K562 (cell line): ENCODE results near the gene HDGFL2. TPM values are rescaled to one million over a fixed set of nuclear protein-coding genes. Genes with fewer than 3 reads are reported as not detected.

Experiments
- BACH1 ChIP-seq: fragments of 200-800 bp; sonication (Bioruptor generic); IDR thresholded peaks from 2 replicates; pipeline ENCODE4 v1.6.1; 2016; ENCODE audit warnings: missing genetic modification characterization, missing compliant biosample characterization
- CHD2 ChIP-seq: IDR thresholded peaks from 2 replicates; pipeline ENCODE4 v1.6.1; 2011; ENCODE audit warnings: low read depth, low read length
- EP300 ChIP-seq: IDR thresholded peaks from 2 replicates; pipeline ENCODE4 v1.6.1; 2012; ENCODE audit warnings: low read length, improper control_type of control experiment
- GATAD2A ChIP-seq: fragments of 450-650 bp; IDR thresholded peaks from 2 replicates; pipeline ENCODE4 v1.6.1; 2017
- GTF2E2 ChIP-seq: fragments of 200-800 bp; sonication (Bioruptor generic); IDR thresholded peaks from 2 replicates; pipeline ENCODE4 v1.6.1; 2016; ENCODE audit warnings: missing genetic modification characterization, missing compliant biosample characterization
- HMBOX1 ChIP-seq: sonication (generic); IDR thresholded peaks from 2 replicates; pipeline ENCODE4 v1.6.1; 2016
- MAFK ChIP-seq: IDR thresholded peaks from 2 replicates; pipeline ENCODE4 v1.6.1; 2011; ENCODE audit warnings: low read length, improper control_type of control experiment
- TFAP4 ChIP-seq: sonication (generic); formaldehyde crosslinking; IDR thresholded peaks from 2 replicates; pipeline ENCODE4 v1.8.0; 2022; ENCODE audit warnings: missing genetic modification reagents, mild to moderate bottlenecking, moderate library complexity, borderline replicate concordance
- ZNF778 ChIP-seq: fragments of 450-650 bp; formaldehyde crosslinking; IDR thresholded peaks from 2 replicates; pipeline ENCODE4 v1.4.0; 2020; ENCODE audit warnings: mild to moderate bottlenecking, moderate library complexity
- polyA plus RNA-seq, 8 experiments: library from polyadenylated mRNA; depleted of rRNA in 4 of 8; stranded (reverse) in 5 of 8; unstranded in 3 of 8; fragments of >200 nt; fragmentation: Nextera tagmentation in 2 of 8; fragmentation: Illumina TruSeq in 1 of 8; extraction: Ambion mirVana in 2 of 8; extraction: Trizol in 1 of 8; gene quantifications; 2 replicates each; pipeline versions ENCODE4 v1.2.1 to v1.2.3, GENCODE V29; 2011 to 2014; ENCODE audit warnings: inconsistent platforms in 1 of 8, missing spikeins in 1 of 8
- total RNA-seq, 7 experiments: library from RNA; depleted of rRNA in 6 of 7; stranded (reverse); fragments of >200 nt in 6 of 7; fragmentation: Illumina TruSeq in 2 of 7; extraction: Trizol in 2 of 7; gene quantifications; 2 replicates each; pipeline versions ENCODE4 v1.2.1 to v1.2.3, GENCODE V29; 2011 to 2021; ENCODE audit warnings: low replicate concordance in 1 of 7
- TF ChIP-seq, protein P1 (sequence below), 2 experiments: fragments of 450-650 bp; conservative IDR thresholded peaks; 2 replicates each; pipeline ENCODE4 v1.6.1; 2017; ENCODE audit warnings: mild to moderate bottlenecking in 2 of 2, moderate library complexity in 2 of 2

HDGFL2 gene
- total and polyA plus RNA-seq, 9 of the 15 experiments (the other 6 are each of a cell fraction or from before 2014, with no cell fraction given) = 0.13 to 61.7 (median 16.0) TPM

DNA sequence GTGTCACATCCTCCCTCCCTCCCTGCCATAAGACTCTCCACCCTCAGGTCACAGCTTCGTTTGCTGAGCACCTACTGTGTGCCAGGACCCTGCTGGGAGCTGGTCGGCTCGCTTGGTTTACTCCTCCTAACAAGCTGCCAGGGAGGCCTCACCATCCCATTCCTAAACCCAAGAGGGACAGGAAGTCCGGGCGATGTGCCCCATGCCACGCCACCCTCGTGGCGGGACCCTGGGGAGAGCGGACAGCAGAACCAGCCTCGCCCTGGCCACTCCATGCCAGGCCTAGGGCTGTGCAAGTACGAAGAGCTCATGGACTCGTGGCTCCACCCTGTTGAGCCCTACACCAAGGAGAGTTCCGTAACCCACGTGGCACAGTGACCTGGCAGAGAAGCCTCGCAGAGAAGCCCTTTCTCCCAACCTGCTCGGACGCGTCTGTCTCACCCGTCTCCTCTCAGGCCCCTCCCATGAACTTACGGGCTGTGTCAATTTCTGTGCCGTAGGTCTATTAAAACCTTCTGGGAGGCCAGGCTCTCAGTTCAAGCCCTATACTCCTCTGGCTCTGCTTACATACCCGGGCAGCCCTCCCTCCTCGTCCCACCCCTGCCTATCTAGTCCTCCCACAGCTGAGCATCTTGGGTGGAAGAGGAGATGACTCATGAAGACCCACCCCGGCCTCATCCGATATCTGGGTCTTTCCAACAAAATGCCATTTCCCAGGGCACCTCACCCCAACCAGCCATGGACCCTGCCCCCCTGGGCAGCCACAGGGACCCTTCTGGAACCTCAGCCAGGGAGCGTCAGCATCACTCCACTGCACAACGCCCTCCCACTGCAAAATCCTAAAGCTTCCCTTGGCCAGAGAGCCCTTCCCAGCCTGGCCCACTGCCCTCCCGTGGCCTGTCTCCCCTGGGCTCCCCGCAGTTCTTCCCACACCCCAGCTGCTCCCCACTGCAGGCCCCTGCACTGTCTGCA lies 17.1 kb upstream of the HDGFL2 start (continued):
- TF ChIP-seq TFAP4 (CRISPR knock-in tag) = peak; percentile 91
- peak; percentile 43; the same call in 1 of the 2 replicates for TF ChIP-seq EP300
- TF ChIP-seq BACH1 (tag) = no peak
- TF ChIP-seq, protein P1, sequence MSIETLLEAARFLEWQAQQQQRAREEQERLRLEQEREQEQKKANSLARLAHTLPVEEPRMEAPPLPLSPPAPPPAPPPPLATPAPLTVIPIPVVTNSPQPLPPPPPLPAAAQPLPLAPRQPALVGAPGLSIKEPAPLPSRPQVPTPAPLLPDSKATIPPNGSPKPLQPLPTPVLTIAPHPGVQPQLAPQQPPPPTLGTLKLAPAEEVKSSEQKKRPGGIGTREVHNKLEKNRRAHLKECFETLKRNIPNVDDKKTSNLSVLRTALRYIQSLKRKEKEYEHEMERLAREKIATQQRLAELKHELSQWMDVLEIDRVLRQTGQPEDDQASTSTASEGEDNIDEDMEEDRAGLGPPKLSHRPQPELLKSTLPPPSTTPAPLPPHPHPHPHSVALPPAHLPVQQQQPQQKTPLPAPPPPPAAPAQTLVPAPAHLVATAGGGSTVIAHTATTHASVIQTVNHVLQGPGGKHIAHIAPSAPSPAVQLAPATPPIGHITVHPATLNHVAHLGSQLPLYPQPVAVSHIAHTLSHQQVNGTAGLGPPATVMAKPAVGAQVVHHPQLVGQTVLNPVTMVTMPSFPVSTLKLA (conservative IDR thresholded peaks at IDR 0.05) = peak; percentile 38 to 49; a peak in 2 of 4 replicates
- TF ChIP-seq GTF2E2 (tag) = no peak
- TF ChIP-seq MAFK = 0 out of 2 replicates have a peak, but pooled peaks have one; percentile 4
- TF ChIP-seq GATAD2A = no peak
- peak; percentile 88 for TF ChIP-seq HMBOX1
- no peak for TF ChIP-seq CHD2
- TF ChIP-seq ZNF778 (CRISPR knock-in tag) = no peak
